Activated CD4-positive, alpha-beta T cell treated with anti-CD3 and anti-CD28 coated beads for 24 hours (primary cell): Measurements from ENCODE around the gene MARCO.
"Not testable (repeated sequence)": the region's sequence is repeated elsewhere in the genome, so short reads cannot be mapped to it uniquely, and the experiment has no call there.

Experiments
- DNase-seq, 2 donors: peaks; one replicate each; pipeline ENCODE4 v3.0.0-alpha.2; 2020; ENCODE audit warnings: low read depth in 2 of 2

The MARCO gene

GRCh38 chr2:119005051-119005450 is 63.1 kb downstream of the MARCO start:
- DNase-seq: no peak

- no peak for DNase-seq
These were observed 63.6 kb downstream of the MARCO start for GRCh38 chr2:119005555-119005954.

- no peak for DNase-seq
These were observed 64.4 kb downstream of the MARCO start for GRCh38 chr2:119006441-119006840.

- DNase-seq: no peak
These were observed 66.1 kb downstream of the MARCO start for GRCh38 chr2:119008108-119008507.

- no peak for DNase-seq
These were observed 67.1 kb downstream of the MARCO start for GRCh38 chr2:119009110-119009509.

GRCh38 chr2:119010336-119010735 is 68.3 kb downstream of the MARCO start:
- no peak for DNase-seq

GRCh38 chr2:119011162-119011909 is 69.3 kb downstream of the MARCO start:
- no peak for DNase-seq

GRCh38 chr2:119011910-119012209 is 69.9 kb downstream of the MARCO start:
- DNase-seq: no peak

- no peak for DNase-seq
These were observed 70.6 kb downstream of the MARCO start for GRCh38 chr2:119012345-119013301.

GRCh38 chr2:119013671-119014070 is 71.7 kb downstream of the MARCO start:
- DNase-seq: no peak

GRCh38 chr2:119015845-119016244 is 73.9 kb downstream of the MARCO start:
- DNase-seq: no peak

GRCh38 chr2:119019521-119019920 is 77.5 kb downstream of the MARCO start:
- DNase-seq: no peak

GRCh38 chr2:119022678-119023077 is 80.7 kb downstream of the MARCO start:
- no peak for DNase-seq

- DNase-seq: no peak
These were observed 81.5 kb downstream of the MARCO start for GRCh38 chr2:119023534-119023933.

- DNase-seq: no peak
These were observed 82.2 kb downstream of the MARCO start for GRCh38 chr2:119024152-119024551.

- DNase-seq: no peak
These were observed 82.6 kb downstream of the MARCO start for GRCh38 chr2:119024568-119024967.

GRCh38 chr2:119025013-119025412 is 83.0 kb downstream of the MARCO start:
- DNase-seq: no peak

- DNase-seq: no peak
These were observed 83.9 kb downstream of the MARCO start for GRCh38 chr2:119025762-119026351.

GRCh38 chr2:119026890-119027289 is 84.9 kb downstream of the MARCO start:
- DNase-seq: no peak

GRCh38 chr2:119028327-119029174 is 86.6 kb downstream of the MARCO start:
- DNase-seq: no peak

- DNase-seq: no peak
These were observed 87.3 kb downstream of the MARCO start for GRCh38 chr2:119029297-119029696.

- DNase-seq: not testable (repeated sequence)
These were observed 95.9 kb downstream of the MARCO start for GRCh38 chr2:119037922-119038321.
